HEK293 (cell line): ENCODE measurements around the gene CAPS.

ENCODE experiments used
- ZNF121 ChIP-seq: fragments of 450-650 bp; formaldehyde crosslinking; IDR thresholded peaks from 2 replicates; pipeline ENCODE4 v1.5.1; 2016; ENCODE audit warnings: missing biosample characterization, missing genetic modification characterization
- ZNF248 ChIP-seq: fragments of 450-650 bp; formaldehyde crosslinking; IDR thresholded peaks from 2 replicates; pipeline ENCODE4 v1.5.1; 2017; ENCODE audit warnings: missing biosample characterization, missing genetic modification characterization
- ZNF350 ChIP-seq: fragments of 450-650 bp; formaldehyde crosslinking; IDR thresholded peaks from 2 replicates; pipeline ENCODE4 v1.5.0; 2017; ENCODE audit warnings: missing biosample characterization, mild to moderate bottlenecking, missing genetic modification characterization
- ZNF510 ChIP-seq: fragments of 450-650 bp; formaldehyde crosslinking; IDR thresholded peaks from 2 replicates; pipeline ENCODE4 v1.5.1; 2018; ENCODE audit warnings: mild to moderate bottlenecking, missing genetic modification characterization, missing biosample characterization; ENCODE audit not compliant: insufficient replicate concordance
- TF ChIP-seq, protein P1 (sequence below): fragments of 450-650 bp; formaldehyde crosslinking; IDR thresholded peaks from 2 replicates; pipeline ENCODE4 v1.5.1; 2016; ENCODE audit warnings: missing biosample characterization, missing genetic modification characterization
- TF ChIP-seq, protein P2 (sequence below): sonication (generic); formaldehyde crosslinking; IDR thresholded peaks from 2 replicates; pipeline ENCODE4 v1.8.1; 2022; ENCODE audit warnings: mild to moderate bottlenecking, moderate library complexity, missing genetic modification reagents
- TF ChIP-seq, protein P3 (sequence below): fragments of 450-650 bp; formaldehyde crosslinking; conservative IDR thresholded peaks from 2 replicates; pipeline ENCODE4 v1.5.1; 2016; ENCODE audit warnings: low read depth, missing biosample characterization, missing genetic modification characterization

DNA sequence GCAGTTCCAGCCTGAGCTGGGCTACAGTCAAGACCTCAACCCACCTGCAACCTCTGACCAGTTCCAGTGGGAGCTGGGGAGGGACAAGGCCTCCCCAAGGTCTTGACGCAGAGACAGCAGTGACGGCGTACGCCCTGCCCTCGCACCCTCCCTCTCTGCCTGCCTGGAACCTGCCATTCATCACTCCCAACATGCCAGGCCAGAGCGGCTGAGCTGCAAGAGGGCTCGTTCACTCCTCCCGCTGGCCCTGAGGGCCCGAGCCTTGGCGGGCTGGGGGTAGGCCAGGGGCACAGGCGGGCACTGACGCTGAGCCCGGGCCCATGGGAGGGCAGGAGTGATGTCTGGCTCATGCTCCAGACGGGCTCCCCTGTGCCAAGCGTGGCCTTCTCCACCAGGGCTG lies 18.6 kb upstream of the CAPS start:
- TF ChIP-seq, protein P1, sequence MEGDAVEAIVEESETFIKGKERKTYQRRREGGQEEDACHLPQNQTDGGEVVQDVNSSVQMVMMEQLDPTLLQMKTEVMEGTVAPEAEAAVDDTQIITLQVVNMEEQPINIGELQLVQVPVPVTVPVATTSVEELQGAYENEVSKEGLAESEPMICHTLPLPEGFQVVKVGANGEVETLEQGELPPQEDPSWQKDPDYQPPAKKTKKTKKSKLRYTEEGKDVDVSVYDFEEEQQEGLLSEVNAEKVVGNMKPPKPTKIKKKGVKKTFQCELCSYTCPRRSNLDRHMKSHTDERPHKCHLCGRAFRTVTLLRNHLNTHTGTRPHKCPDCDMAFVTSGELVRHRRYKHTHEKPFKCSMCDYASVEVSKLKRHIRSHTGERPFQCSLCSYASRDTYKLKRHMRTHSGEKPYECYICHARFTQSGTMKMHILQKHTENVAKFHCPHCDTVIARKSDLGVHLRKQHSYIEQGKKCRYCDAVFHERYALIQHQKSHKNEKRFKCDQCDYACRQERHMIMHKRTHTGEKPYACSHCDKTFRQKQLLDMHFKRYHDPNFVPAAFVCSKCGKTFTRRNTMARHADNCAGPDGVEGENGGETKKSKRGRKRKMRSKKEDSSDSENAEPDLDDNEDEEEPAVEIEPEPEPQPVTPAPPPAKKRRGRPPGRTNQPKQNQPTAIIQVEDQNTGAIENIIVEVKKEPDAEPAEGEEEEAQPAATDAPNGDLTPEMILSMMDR = no peak
- no peak for TF ChIP-seq ZNF350 (tag by site-specific recombination)
- no peak for TF ChIP-seq ZNF121 (tag by site-specific recombination)
- TF ChIP-seq ZNF248 (tag by site-specific recombination) = no peak
- TF ChIP-seq, protein P2, sequence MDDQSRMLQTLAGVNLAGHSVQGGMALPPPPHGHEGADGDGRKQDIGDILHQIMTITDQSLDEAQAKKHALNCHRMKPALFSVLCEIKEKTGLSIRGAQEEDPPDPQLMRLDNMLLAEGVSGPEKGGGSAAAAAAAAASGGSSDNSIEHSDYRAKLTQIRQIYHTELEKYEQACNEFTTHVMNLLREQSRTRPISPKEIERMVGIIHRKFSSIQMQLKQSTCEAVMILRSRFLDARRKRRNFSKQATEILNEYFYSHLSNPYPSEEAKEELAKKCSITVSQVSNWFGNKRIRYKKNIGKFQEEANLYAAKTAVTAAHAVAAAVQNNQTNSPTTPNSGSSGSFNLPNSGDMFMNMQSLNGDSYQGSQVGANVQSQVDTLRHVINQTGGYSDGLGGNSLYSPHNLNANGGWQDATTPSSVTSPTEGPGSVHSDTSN = no peak
- TF ChIP-seq, protein P3, sequence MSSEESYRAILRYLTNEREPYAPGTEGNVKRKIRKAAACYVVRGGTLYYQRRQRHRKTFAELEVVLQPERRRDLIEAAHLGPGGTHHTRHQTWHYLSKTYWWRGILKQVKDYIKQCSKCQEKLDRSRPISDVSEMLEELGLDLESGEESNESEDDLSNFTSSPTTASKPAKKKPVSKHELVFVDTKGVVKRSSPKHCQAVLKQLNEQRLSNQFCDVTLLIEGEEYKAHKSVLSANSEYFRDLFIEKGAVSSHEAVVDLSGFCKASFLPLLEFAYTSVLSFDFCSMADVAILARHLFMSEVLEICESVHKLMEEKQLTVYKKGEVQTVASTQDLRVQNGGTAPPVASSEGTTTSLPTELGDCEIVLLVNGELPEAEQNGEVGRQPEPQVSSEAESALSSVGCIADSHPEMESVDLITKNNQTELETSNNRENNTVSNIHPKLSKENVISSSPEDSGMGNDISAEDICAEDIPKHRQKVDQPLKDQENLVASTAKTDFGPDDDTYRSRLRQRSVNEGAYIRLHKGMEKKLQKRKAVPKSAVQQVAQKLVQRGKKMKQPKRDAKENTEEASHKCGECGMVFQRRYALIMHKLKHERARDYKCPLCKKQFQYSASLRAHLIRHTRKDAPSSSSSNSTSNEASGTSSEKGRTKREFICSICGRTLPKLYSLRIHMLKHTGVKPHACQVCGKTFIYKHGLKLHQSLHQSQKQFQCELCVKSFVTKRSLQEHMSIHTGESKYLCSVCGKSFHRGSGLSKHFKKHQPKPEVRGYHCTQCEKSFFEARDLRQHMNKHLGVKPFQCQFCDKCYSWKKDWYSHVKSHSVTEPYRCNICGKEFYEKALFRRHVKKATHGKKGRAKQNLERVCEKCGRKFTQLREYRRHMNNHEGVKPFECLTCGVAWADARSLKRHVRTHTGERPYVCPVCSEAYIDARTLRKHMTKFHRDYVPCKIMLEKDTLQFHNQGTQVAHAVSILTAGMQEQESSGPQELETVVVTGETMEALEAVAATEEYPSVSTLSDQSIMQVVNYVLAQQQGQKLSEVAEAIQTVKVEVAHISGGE (tag by site-specific recombination) = no peak
- TF ChIP-seq ZNF510 (tag by site-specific recombination) = no peak
